Upper lobe of right lung (tissue), 1 donor: ENCODE measurements around the gene ZG16B. TPM values are rescaled to one million over a fixed set of nuclear protein-coding genes. Genes with fewer than 3 reads are reported as not detected.
A peak's percentile ranks its signal among the peaks of the same experiment; 100 is the strongest.

ENCODE experiments used
- ATAC-seq: fragments of 200-7000 bp; cut with Tn5 transposase; one replicate; pipeline ENCODE4 v1.9.1; 2020; ENCODE audit warnings: mild to moderate bottlenecking, moderate library complexity
- DNase-seq: peaks from one replicate; pipeline ENCODE4 v3.0.0-alpha.2; 2020
- H3K27ac ChIP-seq: fragments of 200-600 bp; one replicate; pipeline ENCODE4 v1.8.0; 2022
- H3K27me3 ChIP-seq: fragments of 200-600 bp; one replicate; pipeline ENCODE4 v1.8.0; 2022; ENCODE audit warnings: mild to moderate bottlenecking
- H3K36me3 ChIP-seq: fragments of 200-600 bp; one replicate; pipeline ENCODE4 v1.8.0; 2022
- H3K4me1 ChIP-seq: fragments of 200-600 bp; one replicate; pipeline ENCODE4 v1.8.0; 2022
- H3K4me3 ChIP-seq: fragments of 200-600 bp; one replicate; pipeline ENCODE4 v1.8.0; 2022; ENCODE audit warnings: mild to moderate bottlenecking
- H3K9me3 ChIP-seq: fragments of 200-600 bp; one replicate; pipeline ENCODE4 v1.8.0; 2022
- CTCF ChIP-seq: fragments of 200-600 bp; IDR thresholded peaks from one replicate; pipeline ENCODE4 v1.8.0; 2022; ENCODE audit warnings: antibody characterized with exemption
- intact Hi-C: fragments of 100-400 bp; cut with DNase I; formaldehyde crosslinking; loops from one replicate; pipeline ENCODE4 v1.11.0; 2022
- total RNA-seq: library from RNA; stranded (reverse); fragmentation: NEBNext Ultra II Directional; extraction: Animal tissue kit (Norgen Biotek cat#: 25700); gene quantifications from one replicate; pipeline ENCODE4 v1.2.1, GENCODE V29; 2021
- donor health status: DM: no; HTN: yes; CAD: no; lungs with severe emphysema.

ZG16B gene
- total RNA-seq, 1 donor from 2014 or later, result not detected

- no peaks in the 10 kb centered on the region for H3K9me3 ChIP-seq
- no peaks in the 10 kb centered on the region for H3K36me3 ChIP-seq
- TF ChIP-seq CTCF, result no peak
- DNase-seq (no peak), ATAC-seq (no peak)
- H3K4me3 ChIP-seq, result no peak overlapping the region
- intact Hi-C loops, result no loop called here
- H3K27ac ChIP-seq, result no peak overlapping the region
- no peaks in the 10 kb centered on the region for H3K4me1 ChIP-seq
- no peaks in the 10 kb centered on the region for H3K27me3 ChIP-seq
Measured at GRCh38 chr16:2822496-2822895, 7.6 kb upstream of the ZG16B start.

GRCh38 chr16:2824626-2825025 lies 5.5 kb upstream of the ZG16B start:
- H3K4me3 ChIP-seq, result no peak overlapping the region
- peak; percentile 35 for DNase-seq
- no peaks in the 10 kb centered on the region for H3K36me3 ChIP-seq
- no peaks in the 10 kb centered on the region for H3K9me3 ChIP-seq
- intact Hi-C loops, result no loop called here
- no peak for TF ChIP-seq CTCF
- H3K4me1 ChIP-seq, result peaks cover under 1% of the 10 kb centered on the region
- no peak overlapping the region for H3K27ac ChIP-seq
- ATAC-seq, result no peak
- no peaks in the 10 kb centered on the region for H3K27me3 ChIP-seq

GRCh38 chr16:2825049-2825742 lies 4.9 kb upstream of the ZG16B start:
- ATAC-seq, result no peak
- H3K4me3 ChIP-seq, result no peak overlapping the region
- intact Hi-C loops, result no loop called here
- no peaks in the 10 kb centered on the region for H3K36me3 ChIP-seq
- TF ChIP-seq CTCF, result no peak
- no peaks in the 10 kb centered on the region for H3K27me3 ChIP-seq
- no peaks in the 10 kb centered on the region for H3K9me3 ChIP-seq
- H3K4me1 ChIP-seq, result peaks cover 6% of the 10 kb centered on the region
- peak; percentile 50 for DNase-seq
- H3K27ac ChIP-seq, result no peak overlapping the region

GRCh38 chr16:2825906-2826305 lies 4.2 kb upstream of the ZG16B start:
- no peak for TF ChIP-seq CTCF
- no peak overlapping the region for H3K4me3 ChIP-seq
- H3K27me3 ChIP-seq, result no peaks in the 10 kb centered on the region
- H3K36me3 ChIP-seq, result no peaks in the 10 kb centered on the region
- H3K4me1 ChIP-seq, result peaks cover 6% of the 10 kb centered on the region
- ATAC-seq, result no peak
- H3K27ac ChIP-seq, result no peak overlapping the region
- intact Hi-C loops, result no loop called here
- H3K9me3 ChIP-seq, result no peaks in the 10 kb centered on the region
- DNase-seq, result peak; percentile 57

- H3K27me3 ChIP-seq, result no peaks in the 10 kb centered on the region
- TF ChIP-seq CTCF, result no peak
Measured at GRCh38 chr16:2826591-2827373, 3.3 kb upstream of the ZG16B start.

More at GRCh38 chr16:2826591-2827373, 3.3 kb upstream of the ZG16B start:
- no peak overlapping the region for H3K4me3 ChIP-seq
- DNase-seq (peak; percentile 60), ATAC-seq (no peak)
- H3K9me3 ChIP-seq, result no peaks in the 10 kb centered on the region
- peaks cover 6% of the 10 kb centered on the region for H3K4me1 ChIP-seq
- no peak overlapping the region for H3K27ac ChIP-seq
- no peaks in the 10 kb centered on the region for H3K36me3 ChIP-seq
- intact Hi-C loops, result no loop called here
